Activated CD4-positive, alpha-beta T cell treated with anti-CD3 and anti-CD28 coated beads, Interleukin-10, Interleukin-2, amounts not matched to agents 100 ng/mL and 50 ng/mL, durations not matched to agents 16 hours and 8 hours (primary cell): ENCODE measurements around the gene ADSS2.

Experiments used
- DNase-seq: peaks from one replicate; pipeline ENCODE4 v3.0.0-alpha.2; 2020

ADSS2 gene

DNA sequence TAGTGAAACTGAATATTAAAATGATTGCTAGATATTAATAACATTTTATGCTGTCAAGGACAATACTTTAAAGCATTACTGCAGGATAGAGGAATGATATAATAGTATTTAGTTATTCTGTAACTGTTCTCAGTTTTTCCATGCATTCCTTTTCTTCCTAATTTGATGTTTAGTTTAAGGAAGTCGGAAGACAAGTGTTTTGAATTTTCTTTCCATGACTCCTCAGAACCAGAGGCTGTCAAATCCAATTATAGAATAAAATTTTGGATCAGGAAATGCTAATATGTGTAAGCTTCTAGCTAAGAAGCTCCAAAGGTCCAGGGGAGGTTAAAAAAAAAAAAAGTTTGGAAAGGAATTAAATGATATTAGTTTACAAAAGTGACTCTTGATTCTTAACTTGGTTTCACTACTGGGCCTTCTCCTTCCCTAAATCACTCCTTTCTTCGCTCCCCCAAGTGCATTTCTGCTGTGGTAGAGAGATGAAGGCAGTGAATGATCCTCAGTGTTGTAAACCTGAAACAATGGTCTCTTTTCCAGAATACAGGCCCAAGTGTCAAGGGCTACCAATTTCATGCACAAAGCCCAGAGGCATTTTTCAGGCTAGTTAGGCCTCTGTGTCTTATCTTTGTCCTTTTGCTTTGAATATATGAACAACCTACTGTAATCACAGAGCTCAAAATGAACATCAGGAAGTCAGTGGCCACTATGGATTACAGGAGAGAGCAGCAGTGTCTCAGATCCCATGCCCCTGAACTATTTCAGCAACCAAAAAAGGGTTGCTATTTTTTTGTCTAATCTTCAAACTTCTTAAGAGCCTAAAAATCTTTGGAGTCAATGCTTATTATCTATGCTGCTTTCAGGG, 6.2 kb downstream of the ADSS2 start:
- DNase-seq: no peak

DNA sequence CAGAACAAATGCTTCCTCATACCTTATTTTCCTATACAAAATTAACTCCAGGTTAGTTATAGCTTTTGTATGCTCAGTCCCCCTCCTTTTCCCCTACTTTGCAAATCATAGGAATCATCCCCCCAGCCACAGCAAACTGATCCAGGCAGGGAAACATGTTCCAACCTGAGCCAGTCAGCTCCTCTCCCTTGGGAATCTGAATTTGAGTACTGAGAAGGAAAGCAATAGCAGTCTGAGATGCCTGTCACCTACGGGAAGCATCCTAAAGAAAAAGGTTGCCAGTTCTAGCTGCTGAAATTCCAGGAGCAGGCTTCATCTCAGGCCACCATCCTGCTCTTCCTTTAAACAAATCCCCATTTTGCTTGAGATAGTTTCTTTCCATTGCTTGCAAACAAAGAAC, 6.9 kb downstream of the ADSS2 start:
- no peak for DNase-seq

DNA sequence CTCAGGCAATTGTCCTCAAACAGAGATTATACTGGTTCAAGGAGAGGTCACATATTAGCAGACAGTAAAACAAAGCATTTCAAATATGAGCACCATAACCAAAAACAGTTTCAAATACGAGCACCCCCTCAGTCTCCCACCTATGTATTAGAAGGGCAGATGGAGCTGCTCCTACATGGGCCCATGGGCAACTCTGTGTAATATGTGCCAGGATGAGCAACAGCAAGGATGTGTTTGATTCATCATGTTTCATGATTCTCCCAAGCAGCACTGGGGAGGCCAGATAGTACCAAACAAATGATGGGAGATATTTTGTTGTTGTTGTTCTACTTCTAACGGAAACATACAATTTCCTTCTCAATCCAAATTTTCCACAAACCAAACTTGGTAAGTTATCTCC, 8.9 kb downstream of the ADSS2 start:
- no peak for DNase-seq

DNA sequence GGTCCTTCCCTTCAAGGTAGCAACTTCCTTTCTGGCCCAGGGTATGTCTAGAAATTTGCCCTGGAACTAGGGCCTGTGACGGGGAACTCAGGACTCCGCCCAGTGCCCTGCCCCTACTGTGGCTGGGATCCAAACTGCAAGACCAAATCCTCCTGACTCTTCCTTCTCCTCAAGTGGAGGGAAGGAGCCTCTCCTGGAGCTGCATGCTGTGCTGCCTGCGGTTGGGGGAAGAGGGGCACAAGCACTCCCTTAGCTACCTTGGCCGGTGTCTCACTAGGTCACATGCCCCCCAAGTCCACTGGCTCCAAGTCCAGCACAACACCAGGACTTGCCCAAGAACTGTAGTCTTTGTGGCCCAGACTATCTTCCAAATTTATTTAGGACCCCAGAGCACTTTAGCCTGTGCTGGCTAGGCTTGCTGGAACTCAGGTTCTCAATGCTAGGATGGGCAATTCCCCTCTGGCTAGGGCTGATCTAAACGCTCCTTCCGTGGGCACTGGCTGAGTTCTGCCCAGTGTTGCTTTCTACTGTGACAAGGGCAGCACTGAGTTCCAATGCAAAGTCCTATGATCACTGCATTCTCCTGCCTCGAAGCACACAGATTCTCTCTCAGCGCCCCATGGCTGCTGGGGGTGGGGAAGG, 12.2 kb downstream of the ADSS2 start:
- DNase-seq: no peak

DNA sequence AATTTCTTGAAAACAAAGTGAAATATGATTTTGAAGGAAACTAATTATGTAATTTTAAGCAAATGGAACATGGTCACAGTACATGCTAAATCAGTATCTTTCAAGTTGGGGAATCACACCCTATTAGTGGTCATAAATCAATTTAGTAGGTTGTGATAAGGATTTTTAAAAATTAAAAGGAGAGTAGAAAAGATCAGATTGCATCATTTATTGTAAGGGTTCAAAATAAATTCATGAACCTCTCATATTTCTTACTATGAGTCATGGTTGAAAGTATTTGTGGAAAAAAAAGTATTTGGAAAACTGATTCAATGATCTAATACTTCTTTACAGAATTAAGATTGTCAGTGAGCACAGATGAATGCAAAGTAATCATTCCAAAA, 14.6 kb downstream of the ADSS2 start:
- no peak for DNase-seq

DNA sequence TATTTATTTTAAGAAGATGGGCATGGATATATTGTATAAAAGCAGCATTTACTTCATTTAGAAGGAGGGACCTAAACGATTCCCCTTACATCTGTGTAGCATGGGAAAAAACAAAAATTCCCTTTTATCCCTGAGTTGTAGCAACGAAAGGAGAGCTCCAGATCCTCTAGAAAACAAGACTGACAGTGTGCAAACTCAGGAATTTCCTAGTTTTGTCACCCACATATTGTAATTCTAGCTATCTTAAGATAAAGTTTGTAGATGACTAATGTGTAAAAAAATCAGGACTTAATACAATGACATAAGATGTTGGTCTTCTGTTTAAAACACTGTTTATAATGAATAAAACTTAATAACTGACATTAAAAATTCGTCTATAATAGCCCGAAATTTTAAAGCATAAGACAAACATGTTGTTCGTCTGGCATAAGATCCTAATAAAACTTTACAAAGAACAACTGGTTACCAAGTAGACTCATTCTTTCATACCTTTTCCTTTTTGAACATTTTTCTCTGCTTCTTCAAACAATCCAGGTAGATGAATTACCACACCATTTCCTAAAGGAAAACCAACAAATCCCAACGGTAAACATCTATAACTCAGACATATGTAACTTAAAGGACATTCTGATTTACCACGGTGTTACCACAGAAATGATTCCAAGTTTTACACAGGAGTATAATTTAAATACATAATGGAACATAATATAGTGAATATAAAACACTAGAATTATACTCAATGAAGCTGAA, 15.2 kb downstream of the ADSS2 start:
- DNase-seq: no peak

DNA sequence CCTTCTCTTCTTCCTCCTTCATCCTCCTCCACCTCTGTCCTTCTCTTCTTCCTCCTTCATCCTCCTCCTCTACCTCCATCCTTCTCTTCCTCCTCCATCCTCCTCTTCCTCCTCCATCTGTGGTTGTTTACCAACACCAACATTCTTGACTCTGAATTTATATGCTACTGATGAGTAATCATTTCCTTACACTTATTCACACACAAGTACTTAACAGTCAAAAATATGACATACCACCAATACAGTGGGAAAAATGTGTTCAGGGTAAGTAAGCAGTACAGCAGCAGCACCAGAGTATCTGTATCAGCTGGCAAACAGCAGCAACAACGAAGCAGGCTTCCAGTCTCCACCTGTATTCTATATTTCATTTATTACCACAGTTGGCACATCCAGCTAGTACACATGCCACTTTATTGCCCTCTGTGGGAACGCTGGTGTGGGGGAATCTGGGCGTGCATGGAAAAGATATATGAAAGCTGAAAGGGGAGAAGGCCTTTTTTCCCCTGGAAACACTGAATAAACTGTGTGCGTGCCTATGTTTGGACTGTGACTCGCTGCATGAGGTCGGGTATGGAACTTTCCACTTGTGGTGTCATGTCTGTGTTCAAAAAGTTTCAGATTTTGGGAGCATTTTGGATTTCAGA, 16.0 kb downstream of the ADSS2 start:
- DNase-seq: peak; percentile 47

DNA sequence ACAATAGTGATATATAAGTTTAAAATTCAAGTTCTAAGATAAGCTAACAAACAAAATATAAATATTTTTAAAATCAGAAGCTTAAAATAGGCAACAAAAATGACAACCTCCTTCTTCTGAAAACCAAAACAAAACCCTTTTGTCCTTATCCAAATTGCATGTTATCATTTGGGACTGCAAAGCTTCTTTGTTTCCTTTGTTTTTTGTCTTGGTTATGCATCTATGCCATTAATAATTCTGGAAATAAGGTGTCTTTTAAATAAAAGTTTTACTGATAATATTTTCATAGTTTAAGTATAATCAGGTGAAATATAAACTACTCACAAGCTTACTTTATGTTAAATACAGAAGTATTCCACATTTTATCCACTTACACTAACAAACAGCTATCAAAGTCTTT, 20.5 kb downstream of the ADSS2 start:
- DNase-seq: no peak

DNA sequence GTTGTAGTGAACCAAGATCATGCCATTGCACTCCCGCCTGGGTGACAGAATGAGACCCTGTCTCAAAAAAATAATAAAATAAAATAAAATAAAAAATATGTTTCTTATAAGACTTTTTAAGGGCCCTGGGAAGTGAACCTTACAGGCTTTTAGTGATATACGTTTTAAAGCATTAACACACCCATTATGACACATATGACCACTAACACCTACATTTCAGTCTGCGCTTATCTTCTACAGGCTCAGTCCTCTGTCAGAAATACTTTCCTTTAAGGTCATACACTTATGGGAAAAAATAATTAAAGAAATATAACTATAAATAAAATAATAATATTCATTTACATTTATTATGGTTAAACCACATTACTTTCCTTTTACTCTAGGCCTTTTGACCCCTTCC, 21.9 kb downstream of the ADSS2 start:
- DNase-seq: no peak

DNA sequence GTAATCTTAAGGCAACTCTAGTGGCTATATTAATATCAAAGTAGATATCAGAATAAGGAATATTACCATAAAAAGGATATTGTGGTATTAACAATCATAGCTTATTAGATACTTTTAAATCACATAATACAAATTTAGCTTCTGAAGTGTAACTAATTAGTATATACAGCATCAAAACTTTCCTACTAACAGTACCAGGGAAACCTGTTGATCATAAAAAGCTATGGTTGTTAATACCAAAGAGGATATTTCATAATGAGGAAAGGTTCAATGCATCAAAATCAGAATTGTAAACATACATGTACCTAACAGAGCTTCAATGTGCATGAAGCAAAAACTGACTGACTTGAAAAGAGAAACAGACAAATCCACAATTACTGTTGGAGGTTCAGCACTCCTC, 24.1 kb downstream of the ADSS2 start:
- DNase-seq: no peak

DNA sequence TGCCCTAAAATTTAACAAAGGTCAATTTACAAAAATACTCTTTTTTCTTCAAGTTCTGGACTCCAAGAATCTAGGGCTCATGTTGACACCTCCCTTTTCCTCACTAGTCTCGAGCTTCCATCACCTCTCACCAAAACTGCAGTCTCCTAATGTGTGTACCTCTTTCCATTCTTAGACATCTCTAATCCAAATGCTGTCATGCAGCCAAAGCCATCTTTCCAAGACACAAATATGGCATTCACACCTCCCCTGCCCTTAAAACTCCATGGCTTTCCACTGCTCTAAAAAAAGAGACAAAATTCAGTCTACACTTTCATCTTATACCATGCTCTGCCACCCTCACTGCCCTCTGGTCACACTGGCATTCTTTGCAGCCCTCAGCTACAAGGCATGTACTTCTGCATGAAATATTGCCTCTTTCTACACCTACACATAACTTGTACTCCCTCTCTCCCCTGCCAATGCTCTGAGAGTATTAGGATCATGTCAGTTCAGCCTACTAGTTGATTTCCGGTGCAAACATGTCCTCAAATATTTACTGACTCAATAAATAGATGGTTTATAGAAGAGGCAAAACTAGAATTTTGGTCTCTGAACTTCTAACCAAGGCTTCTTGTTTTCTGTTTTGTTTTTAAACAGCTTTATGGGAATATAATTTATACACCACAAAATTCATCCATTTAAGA, 26.9 kb downstream of the ADSS2 start:
- DNase-seq: no peak

DNA sequence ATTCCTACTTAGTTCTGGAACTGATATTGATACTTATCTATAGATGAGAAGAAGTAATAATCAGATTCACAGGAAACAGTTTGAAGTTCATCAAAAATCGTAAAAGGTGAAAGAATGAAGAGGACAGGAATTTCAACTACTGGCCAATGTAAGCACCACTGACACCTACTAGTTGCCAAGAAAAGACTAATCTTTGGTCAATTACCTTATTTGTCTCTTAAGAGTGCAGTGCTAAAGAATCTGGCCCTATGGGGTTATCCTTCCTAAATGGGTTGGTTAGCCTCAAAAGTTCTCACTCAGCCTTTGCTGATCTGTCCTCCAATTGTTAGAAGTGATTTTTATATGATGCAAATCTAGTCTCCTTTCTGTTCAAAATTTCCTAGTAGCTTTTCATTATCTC, 29.5 kb downstream of the ADSS2 start:
- no peak for DNase-seq

DNA sequence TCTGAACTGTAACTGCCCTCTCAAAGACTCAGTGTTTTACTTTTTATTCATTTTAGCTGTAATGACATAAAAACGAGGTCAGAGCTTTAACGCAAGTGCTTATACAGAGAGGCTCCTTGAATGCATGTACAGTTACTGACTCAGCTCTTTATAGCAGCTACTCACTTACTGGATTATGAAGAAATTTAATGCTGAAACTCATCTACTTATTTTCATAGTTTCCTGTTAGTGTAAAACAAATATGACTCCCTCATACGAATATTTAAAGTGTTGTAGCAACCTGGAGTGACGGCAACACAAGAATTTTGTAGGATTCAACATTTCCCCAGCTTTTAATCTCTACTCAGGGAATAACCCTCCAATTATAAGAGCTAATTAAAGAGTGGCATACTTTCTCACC, 32.7 kb downstream of the ADSS2 start:
- no peak for DNase-seq

DNA sequence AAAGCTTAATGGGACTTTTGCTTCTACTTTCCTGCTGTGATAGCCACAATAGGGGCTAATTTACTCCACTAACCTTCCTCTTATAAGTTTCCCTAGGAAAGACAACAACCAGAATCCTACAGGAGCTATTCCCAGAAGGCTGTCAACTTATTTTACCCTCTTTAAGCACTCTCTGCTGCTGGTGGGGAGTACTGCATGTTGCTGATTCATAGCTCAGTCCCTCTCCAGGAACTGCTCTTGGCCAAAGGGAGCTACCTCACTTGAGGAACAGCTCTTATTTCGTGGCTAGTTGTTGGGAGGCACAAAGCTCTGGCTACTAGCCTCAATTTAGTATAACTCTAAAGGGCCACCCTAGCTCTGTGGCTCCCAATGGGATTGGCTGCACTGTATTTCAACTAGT, 37.2 kb downstream of the ADSS2 start:
- DNase-seq: no peak

DNA sequence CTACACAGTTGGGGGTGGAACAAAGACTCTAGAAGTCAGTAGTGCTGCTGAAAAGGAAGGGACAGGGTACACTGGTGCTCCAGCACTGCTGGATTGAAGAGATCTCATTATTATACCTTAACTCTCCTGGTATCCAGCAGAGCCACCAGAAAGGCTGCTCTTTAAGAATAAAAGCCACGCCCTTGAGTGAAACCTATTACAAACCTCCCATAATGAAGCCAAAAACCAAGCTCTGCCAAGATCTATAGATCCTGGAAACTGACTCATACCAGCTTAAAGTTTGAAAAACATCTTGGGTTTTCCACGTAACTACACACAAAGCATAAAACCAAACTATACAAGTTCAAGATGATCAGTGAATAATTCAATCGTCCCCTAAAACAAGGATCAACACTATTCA, 38.0 kb downstream of the ADSS2 start:
- no peak for DNase-seq

DNA sequence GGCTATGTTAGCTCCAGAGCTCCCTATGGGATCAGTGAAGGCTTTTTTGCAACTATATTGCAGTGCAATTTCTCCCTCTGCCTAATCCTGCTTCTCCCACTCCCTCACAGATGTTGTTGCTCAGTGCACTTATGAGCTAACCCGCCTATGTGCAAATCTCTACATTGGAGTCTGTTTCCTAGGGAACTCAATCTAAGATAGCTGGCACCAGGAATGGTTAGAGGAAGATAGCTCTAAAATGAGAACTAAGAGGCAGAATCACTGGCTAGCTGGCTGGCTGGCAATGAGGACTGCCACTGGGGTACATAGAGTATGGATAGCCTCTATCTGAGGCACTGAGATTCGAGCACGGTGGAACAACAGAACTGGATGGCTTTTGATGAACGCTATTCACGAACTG, 39.5 kb downstream of the ADSS2 start:
- DNase-seq: no peak

DNA sequence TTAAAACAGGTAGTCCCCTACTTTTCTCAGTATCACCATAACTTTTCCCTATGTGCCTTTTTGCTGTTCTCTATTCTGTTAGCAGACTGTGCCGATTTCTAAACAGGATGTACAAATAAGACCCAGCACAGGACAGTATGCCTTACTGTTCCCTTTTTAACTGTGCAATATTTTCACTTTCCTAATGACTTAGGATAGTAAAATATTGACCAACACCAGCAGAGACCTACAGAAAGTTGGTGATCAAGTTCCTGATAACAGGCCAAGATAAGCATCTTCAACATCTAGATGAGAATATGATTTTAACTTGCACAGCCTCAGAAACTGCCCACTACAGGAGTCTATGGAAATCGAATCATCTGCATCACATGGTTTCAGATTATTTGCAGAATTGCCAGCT, 42.0 kb downstream of the ADSS2 start:
- DNase-seq: peak; percentile 50

DNA sequence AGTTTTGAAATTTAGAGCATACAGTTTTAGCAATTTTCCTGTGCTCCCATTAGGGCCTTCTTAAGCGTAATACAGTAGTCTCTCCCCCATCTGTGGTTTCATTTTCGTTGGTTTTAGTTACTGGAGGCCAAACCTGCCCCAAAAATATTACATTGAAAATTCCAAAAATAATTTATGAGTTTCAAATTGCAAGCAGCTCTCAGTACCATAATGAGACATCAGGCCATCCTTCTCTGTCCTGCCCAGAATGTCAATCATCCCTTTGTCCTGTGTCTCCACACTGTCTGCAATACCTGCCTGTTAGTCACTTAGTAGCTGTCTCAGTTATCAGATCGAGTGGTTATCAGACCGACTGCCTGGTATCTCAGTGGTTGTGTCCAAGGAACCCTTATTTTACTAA, 45.4 kb downstream of the ADSS2 start:
- DNase-seq: peak; percentile 15

DNA sequence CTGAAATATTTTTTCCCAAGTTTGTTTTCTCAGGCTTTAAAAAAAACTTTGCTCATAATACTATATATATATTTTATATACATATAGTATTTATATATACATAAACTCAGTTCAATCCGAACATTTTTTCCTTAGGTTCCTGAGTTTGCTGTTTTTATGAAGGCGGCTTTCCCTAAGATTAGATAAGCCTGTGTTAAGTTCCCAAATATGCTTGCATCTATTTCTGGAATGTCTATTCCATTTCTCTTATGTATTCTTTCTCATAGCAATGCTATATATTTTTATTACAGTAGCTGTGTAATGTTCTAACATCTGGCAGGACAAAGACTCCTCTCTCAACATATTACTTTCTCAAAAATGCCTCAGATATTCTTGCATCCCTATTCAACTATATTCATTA, 45.9 kb downstream of the ADSS2 start:
- DNase-seq: no peak

DNA sequence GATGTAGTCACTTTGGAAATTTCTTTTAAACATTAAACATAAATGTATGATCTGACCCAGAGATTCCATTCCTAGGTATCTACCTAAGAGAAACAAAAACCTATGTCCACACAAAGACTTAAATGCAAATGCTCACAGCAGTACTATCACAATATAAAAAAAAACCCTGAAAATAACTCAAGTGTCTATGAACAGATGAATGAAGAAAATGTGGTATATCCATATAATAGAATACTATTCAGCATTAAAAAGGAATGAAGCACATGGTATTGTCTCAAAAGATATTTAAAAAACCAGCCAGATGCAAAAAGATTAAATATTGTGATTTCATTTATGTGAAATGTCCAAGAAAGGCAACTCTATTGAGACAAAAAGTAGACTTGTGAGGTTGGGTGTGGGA, 48.3 kb downstream of the ADSS2 start:
- no peak for DNase-seq

DNA sequence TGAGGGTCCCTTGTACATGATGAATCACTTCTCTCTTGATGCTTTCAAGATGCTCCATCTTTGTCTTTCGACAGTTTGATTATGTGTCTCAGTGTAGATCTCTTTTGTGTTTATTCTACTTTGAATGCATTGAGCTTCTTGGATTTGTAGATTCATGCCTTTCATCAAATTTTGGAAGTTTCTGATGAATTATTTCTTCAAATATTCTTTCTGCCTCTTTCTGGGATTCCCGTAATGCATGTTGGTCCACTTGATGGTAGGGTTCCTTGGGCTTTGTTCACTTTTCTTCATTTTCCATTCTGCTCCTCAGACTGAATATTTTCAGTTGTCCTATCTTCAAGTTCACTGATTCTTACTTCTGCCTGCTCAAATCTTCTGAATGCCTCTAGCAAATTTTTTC, 50.7 kb downstream of the ADSS2 start:
- no peak for DNase-seq

DNA sequence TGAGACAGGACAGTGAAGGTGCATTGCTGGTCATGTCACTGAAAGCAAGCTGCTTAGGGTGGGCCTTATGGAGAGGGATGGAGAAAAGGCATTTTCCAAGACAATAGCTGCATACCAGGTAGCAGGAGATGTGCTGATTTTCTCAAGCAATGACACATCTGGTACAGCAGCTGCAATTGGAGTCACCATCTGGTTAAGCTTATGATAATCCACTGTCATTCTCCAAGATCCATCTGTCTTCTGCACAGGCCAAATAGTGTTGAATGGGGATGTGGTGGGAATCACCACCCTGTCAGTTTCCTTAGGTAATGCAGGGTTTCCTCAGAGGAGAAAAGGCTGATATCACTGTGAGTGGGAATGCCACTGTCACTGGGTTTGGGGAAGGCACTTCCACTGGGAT, 54.6 kb downstream of the ADSS2 start:
- no peak for DNase-seq

DNA sequence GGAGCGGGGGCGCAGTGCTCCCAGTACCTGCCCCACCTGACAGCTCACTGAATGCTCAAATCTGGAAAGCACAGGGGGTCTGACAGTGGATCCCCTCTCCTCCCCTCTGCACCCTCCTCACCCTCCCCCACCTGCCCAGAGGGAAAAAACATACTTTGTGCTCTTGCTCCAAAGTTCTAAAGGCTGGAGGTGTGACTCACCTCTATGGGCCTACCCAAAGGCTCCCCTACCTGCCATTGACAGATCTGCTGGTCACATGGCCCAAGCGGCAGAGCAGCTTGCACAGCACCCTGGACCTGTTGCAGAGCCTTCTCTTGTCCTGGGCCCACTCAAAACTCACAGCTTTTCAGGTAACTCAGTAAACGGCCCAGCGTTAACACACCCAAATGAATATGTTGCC, 55.7 kb downstream of the ADSS2 start:
- DNase-seq: no peak
